Activated T-cell treated with anti-CD3 and anti-CD28 coated beads, Interleukin-2, amount 50 U/mL, for 1 hour (primary cell): ENCODE measurements around the gene FAM72B.
"Not testable (repeated sequence)": the region's sequence is repeated elsewhere in the genome, so short reads cannot be mapped to it uniquely, and the experiment has no call there.

ENCODE experiments used
- DNase-seq: peaks from one replicate; pipeline ENCODE4 v3.0.0-alpha.2; 2020

FAM72B gene

GRCh38 chr1:121148489-121149190, 35.5 kb downstream of the FAM72B start:
- not testable (repeated sequence) for DNase-seq

DNA sequence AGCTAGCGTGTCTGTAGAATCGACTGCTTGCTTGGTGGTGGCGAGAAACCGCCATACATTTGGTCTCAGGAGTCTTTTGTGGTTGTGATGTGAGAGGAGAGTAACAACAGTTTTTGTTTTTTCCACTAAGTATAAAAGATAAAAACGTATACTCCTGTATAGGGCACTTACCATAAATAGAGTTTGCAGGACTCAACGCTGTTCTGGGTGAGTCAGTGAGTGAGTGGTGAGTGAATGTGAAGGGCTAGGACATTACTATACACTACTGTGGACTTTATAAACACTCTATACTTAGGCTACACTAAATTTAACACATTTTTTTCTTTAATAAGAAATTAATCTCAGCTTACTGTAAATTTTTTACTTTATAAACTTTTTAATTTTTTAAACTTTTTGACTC, 43.7 kb downstream of the FAM72B start:
- DNase-seq, result not testable (repeated sequence)

- not testable (repeated sequence) for DNase-seq
Measured at GRCh38 chr1:121131494-121131893, 52.6 kb downstream of the FAM72B start.

DNA sequence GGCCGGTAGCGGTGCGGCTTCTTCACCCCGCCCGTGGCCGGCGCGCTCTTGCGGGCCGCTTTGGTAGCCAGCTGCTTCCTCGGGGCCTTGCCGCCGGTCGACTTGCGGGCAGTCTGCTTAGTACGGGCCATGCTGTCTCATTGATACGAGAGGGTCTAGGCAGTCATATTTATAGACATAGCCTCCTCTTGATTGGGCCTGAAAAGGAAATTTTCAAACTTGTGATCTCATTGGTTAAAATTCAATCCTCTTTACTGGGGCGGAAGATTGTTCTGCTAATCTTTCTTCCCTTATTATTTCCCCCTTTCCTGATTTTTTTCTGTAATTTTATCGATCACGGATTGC, 65.7 kb downstream of the FAM72B start:
- DNase-seq, result not testable (repeated sequence)
